Fibroblast of skin of abdomen (primary cell): ENCODE data around the gene DIP2B. TPM values are rescaled to one million over a fixed set of nuclear protein-coding genes. Genes with fewer than 3 reads are reported as not detected.
"Not testable (repeated sequence)": the region's sequence is repeated elsewhere in the genome, so short reads cannot be mapped to it uniquely, and the experiment has no call there.

Experiments
- DNase-seq: peaks from one replicate; pipeline ENCODE4 v3.0.0-alpha.2; 2013
- polyA plus RNA-seq, 2 experiments: library from polyadenylated mRNA; unstranded; fragments of 120-200 nt; gene quantifications; one replicate each; pipeline ENCODE4 v1.2.1, GENCODE V29; 2013; ENCODE audit not compliant: insufficient read length in 2 of 2

The DIP2B gene
- 13.4 TPM for polyA plus RNA-seq (2013, experiment 1 of 2; ENCODE audit: insufficient read length)
- 13.1 TPM for polyA plus RNA-seq (2013, experiment 2 of 2; ENCODE audit: insufficient read length)

GRCh38 chr12:50504798-50505674 lies at the start of gene DIP2B:
Gene DIP2B, plus strand, starts transcription at chr12:50504985. Its CDS starts 156 bp downstream, at chr12:50505141.
- DNase-seq: peak; percentile 92

GRCh38 chr12:50458606-50459005 lies 46.2 kb upstream of the DIP2B start:
- peak; percentile 29 for DNase-seq

GRCh38 chr12:50467439-50467838 lies 37.3 kb upstream of the DIP2B start:
- no peak for DNase-seq

- DNase-seq: no peak
Measured at GRCh38 chr12:50477241-50477832, 27.4 kb upstream of the DIP2B start.

- DNase-seq: no peak
Measured at GRCh38 chr12:50482571-50482970, 22.2 kb upstream of the DIP2B start.

- DNase-seq: no peak
Measured at GRCh38 chr12:50483488-50483887, 21.3 kb upstream of the DIP2B start.

- no peak for DNase-seq
Measured at GRCh38 chr12:50488801-50489200, 16.0 kb upstream of the DIP2B start.

- not testable (repeated sequence) for DNase-seq
Measured at GRCh38 chr12:50498119-50498518, 6.7 kb upstream of the DIP2B start.

GRCh38 chr12:50505675-50506530 lies 1.1 kb downstream of the DIP2B start:
- no peak for DNase-seq

- no peak for DNase-seq
Measured at GRCh38 chr12:50506753-50507473, 2.1 kb downstream of the DIP2B start.

GRCh38 chr12:50507474-50507838 lies 2.7 kb downstream of the DIP2B start:
- no peak for DNase-seq

GRCh38 chr12:50507930-50508329 lies 3.1 kb downstream of the DIP2B start:
- DNase-seq: no peak

- DNase-seq: no peak
Measured at GRCh38 chr12:50508414-50508813, 3.6 kb downstream of the DIP2B start.

- no peak for DNase-seq
Measured at GRCh38 chr12:50508970-50509663, 4.3 kb downstream of the DIP2B start.

- DNase-seq: no peak
Measured at GRCh38 chr12:50514526-50515276, 9.9 kb downstream of the DIP2B start.

GRCh38 chr12:50515587-50515986 lies 10.8 kb downstream of the DIP2B start:
- no peak for DNase-seq

- DNase-seq: peak; percentile 47
Measured at GRCh38 chr12:50517421-50518048, 12.8 kb downstream of the DIP2B start.

GRCh38 chr12:50518090-50518489 lies 13.3 kb downstream of the DIP2B start:
- no peak for DNase-seq

- DNase-seq: no peak
Measured at GRCh38 chr12:50519353-50519752, 14.6 kb downstream of the DIP2B start.
